Inflammatory macrophage treated with lipopolysaccharide for 4 hours (primary cell): Measurements from ENCODE around the gene RNF150.
"Not testable (repeated sequence)": the region's sequence is repeated elsewhere in the genome, so short reads cannot be mapped to it uniquely, and the experiment has no call there.

ENCODE experiments used
- DNase-seq: peaks from one replicate; pipeline ENCODE4 v3.0.0-alpha.2; 2020

RNF150 gene

DNA sequence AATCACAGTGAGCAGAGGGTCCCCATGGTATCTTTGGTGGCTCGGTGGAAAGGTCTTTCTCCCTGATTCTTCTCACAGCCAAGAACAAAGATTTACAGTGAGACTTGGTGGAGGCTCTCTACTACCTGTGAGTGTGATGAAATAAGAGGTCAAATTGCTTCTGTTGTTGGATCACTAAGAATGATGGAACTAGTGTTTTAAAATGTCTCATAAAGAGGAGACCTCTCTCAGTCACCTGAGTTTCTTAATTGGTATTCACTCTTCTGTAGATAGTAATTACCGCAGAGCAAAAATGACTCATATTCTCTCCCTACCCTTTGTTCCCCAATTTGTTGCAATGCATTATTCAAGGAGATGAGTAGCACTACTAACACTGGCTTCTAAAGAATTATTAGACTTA lies 276.2 kb downstream of the RNF150 start:
- peak; percentile 41 for DNase-seq

- no peak for DNase-seq
These were observed 276.6 kb downstream of the RNF150 start for GRCh38 chr4:140856621-140857062.

DNA sequence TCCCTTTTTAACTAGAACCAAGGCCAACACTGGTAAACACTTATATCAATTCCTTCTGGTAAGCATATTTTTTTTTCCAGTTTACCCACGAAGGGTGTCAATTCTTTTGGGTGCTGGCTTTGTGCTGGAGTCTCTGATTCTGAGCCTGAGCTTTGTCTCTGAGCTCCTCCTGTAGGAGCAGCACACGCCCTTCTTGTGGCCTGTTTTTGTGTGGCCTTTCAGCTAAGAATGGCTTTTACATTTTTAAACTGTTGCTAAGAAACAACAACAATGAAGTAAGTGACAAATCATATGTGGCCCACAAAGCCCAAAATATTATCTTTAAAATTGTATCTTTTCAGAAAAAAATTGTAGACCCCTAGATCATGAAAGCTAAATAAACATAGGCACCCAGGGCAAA lies 279.1 kb downstream of the RNF150 start:
- DNase-seq = no peak

DNA sequence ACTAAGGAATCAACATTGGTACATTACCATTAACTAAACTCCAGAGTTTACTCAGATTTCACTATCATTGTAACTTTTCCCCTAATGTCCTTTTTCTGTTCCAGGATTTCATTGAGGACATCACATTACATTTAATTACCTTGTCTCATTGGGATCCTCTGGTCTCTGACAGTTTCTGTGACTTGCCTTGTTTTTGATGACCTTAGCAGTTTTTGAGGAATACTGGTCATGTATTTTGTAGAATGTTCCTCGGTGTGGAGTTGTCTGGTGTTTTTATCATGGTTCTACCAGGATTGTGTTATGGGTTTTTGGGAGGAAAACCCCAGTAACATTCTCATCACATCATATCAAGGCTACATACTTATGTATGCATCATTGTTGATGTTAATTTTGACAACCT lies 281.5 kb downstream of the RNF150 start:
- DNase-seq = no peak

GRCh38 chr4:140851032-140851636 lies 282.1 kb downstream of the RNF150 start:
- peak; percentile 79 for DNase-seq

DNA sequence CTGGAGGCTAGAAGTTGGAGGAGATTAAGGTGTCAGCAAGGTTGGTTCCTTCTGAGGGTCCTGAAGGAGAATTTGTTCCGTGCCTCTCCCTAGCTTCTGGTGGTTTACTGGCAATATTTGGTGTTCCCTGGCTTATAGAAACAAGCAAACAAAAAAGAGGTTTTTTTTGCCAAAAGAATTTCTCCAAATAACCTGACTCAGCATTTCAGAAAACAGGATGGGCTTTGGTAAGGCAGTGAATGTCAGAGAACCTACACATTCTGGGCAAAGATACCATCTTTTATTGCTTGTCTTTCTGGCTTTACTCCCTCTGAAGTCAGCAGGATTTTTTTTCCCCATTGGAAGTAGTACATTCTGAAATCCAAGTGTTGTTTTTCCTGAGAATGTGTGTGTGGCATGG lies 283.7 kb downstream of the RNF150 start:
- DNase-seq = no peak

- peak; percentile 42 for DNase-seq
These were observed 286.5 kb downstream of the RNF150 start for GRCh38 chr4:140846736-140847135.

DNA sequence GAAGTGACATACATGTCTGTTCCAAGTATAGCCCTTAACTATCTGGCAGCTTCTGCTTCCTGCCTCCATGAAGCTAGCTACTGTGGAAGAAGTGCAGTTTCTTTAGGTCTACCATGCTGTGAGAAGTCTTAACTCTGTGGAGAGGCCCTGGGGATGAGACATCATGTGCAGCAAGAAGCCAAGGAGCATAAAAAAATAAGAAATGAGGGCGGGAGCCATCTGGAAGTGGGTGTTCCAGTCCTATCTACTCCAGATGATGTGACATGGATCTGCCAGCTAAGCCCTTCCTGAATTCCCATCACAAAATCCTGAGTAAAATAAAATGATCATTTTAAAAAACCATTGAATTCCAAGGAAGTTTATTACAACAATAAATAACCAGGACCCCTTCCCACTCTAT lies 289.2 kb downstream of the RNF150 start:
- DNase-seq = no peak

- DNase-seq = no peak
These were observed 292.1 kb downstream of the RNF150 start for GRCh38 chr4:140841186-140841585.

DNA sequence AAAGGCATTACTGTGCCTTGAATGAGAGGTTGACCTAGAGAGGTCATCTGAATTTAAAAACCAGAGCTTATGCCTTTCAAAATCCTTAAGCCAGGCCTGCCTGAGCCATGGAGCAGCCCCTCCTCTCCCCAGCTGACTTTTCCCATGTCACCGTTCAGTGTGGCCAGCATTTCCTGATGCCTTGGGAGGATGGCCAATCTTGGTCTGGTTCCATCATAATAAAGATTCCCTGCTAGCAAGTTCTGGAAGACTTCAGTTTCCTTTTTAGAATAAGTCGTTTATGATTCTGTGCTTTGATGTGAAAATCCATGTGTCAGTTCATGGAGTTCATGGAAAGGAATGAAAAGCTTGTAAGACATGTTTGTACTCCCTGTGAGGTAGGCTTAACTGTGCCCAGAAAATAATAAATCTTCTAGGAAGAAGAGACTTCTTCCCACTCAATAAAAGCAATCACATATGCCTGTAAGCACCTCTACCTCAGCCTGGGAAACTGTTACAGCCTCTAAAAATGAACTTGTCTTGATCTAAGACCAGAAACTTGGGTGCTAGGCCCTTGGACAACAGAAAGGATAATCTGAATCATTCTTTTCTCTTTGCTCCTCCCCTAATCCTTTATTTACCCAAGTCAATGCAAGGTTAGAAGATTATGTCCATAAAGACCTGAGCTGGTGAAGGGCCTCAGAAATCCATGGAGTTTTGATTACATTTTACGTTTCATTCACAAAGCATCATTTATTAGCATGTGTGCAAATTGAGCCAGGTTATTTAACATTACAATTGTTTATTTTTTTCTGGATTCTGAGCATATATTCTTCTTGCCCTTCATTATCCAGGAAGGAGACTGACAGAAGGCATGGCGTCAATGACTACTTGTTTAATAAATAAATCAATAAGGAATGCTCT lies 293.1 kb downstream of the RNF150 start:
- no peak for DNase-seq

DNA sequence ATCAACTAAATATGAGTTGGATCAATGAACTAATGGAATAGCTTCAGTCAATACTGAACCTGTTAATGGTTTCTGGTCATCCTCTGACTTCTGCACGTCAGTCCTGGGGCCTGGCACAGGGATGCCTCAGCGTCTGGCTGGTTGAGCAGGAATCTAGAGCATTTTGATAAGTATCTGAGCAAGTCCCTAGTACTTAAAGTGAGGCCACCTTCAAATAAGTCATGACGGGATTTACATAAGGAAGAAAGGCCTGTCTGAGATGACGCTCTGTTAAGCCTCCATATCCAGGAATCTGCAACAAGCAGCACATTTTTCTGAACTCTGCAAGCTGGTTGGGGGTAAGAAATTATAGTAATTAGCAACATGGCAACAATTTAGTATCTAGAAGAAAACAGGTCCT lies 293.9 kb downstream of the RNF150 start:
- DNase-seq = no peak

- DNase-seq = peak; percentile 76
These were observed 295.5 kb downstream of the RNF150 start for GRCh38 chr4:140837736-140838135.

DNA sequence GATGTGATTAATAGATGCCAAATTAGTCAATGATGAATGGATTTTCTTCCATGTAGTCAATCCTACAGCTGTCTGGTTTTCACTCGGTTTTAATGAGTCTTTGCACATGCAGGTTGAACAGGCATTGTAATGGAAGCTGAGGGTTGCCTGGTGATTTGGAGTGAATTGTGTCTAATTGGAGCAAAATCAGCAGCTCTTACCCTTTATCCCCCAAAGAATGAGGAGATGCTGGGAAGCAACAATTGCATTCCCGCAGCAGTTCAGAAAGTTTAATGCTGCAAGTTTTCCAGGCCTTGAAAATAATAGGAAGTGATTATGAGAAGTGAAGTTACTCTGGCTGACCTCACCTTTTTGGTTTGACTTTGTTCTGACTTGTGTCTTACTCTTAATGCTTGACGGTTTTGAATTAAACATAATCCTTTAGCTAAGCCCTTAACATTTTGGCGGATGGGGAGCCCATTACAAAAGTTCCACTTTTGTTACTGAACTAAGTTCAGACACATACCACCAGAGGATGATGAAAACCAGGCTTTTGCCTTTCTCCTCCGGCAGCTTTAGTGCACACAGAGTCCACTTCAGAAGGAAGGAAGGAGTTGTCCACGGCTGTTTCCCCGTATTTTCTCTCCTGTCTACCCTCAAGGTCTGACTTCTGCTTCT lies 298.3 kb downstream of the RNF150 start:
- DNase-seq = peak; percentile 19

- DNase-seq = no peak
These were observed 300.0 kb downstream of the RNF150 start for GRCh38 chr4:140833280-140833679.

GRCh38 chr4:140829825-140830224 lies 303.4 kb downstream of the RNF150 start:
- DNase-seq = peak; percentile 53

GRCh38 chr4:140826701-140827027 lies 306.6 kb downstream of the RNF150 start:
- no peak for DNase-seq

DNA sequence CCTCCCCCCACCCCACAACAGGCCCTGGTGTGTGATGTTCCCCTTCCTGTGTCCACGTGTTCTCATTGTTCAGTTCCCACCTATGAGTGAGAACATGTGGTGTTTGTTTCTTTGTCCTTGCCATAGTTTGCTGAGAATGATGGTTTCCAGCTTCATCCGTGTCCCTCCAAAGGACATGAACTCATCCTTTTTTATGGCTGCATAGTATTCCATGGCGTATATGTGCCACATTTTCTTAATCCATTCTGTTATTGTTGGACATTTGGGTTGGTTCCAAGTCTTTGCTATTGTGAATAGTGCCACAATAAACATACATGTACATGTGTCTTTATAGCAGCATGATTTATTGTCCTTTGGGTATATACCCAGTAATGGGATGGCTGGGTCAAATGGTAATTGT lies 312.7 kb downstream of the RNF150 start:
- DNase-seq = not testable (repeated sequence)

GRCh38 chr4:140819610-140820009 lies 313.7 kb downstream of the RNF150 start:
- no peak for DNase-seq

DNA sequence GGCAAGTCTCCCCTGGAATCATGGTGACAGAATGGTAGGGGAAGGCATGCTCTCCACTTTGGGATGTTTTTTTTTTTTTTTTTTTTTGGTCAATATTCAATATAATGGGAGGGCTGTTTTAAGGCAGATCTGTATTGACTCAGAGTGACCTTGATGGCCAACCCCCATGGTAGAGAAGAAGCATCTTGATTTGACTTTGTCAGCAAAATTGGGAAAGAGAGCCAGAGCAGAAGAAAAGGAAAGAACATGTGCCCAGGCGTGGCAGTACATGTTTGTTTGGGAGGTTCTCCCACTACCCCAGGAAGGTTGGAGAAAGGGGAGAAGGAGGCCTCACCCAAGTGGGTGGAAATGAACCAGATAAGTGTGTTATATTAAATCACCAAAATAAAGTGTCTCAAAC lies 314.8 kb downstream of the RNF150 start:
- DNase-seq = no peak

- DNase-seq = no peak
These were observed 316.3 kb downstream of the RNF150 start for GRCh38 chr4:140816806-140817510.

- DNase-seq = no peak
These were observed 319.5 kb downstream of the RNF150 start for GRCh38 chr4:140813804-140814203.

- DNase-seq = no peak
These were observed 320.4 kb downstream of the RNF150 start for GRCh38 chr4:140812916-140813315.

GRCh38 chr4:140811429-140811828 lies 321.8 kb downstream of the RNF150 start:
- DNase-seq = no peak
